Left lung (tissue), 10 donors: Measurements from ENCODE around the gene NME1. TPM values are rescaled to one million over a fixed set of nuclear protein-coding genes. Genes with fewer than 3 reads are reported as not detected.
A peak's percentile ranks its signal among the peaks of the same experiment; 100 is the strongest.
"Not testable (repeated sequence)": the region's sequence is repeated elsewhere in the genome, so short reads cannot be mapped to it uniquely, and the experiment has no call there.

Experiments used
- ATAC-seq: fragments of 200-7000 bp; cut with Tn5 transposase; one replicate; pipeline ENCODE4 v1.9.1; 2020; ENCODE audit warnings: moderate library complexity
- DNase-seq, 4 donors: peaks; one replicate each; pipeline ENCODE4 v3.0.0-alpha.2; 2013 to 2020
- H3K27ac ChIP-seq, 2 donors: fragments of 200-600 bp; sonication (generic) in 1 of 2; one replicate each; pipeline versions ENCODE4 v1.5.0 to v1.8.0; 2020 to 2021
- H3K27me3 ChIP-seq, 2 donors: fragments of 200-600 bp; sonication (generic) in 1 of 2; one replicate each; pipeline versions ENCODE4 v1.5.0 to v1.8.0; 2020 to 2021
- H3K36me3 ChIP-seq, 2 donors: fragments of 200-600 bp; sonication (generic) in 1 of 2; one replicate each; pipeline versions ENCODE4 v1.5.0 to v1.8.0; 2020 to 2021
- H3K4me1 ChIP-seq, 2 donors: fragments of 200-600 bp; one replicate each; pipeline ENCODE4 v1.8.0; 2021
- H3K4me3 ChIP-seq, 2 donors: fragments of 200-600 bp; sonication (generic) in 1 of 2; one replicate each; pipeline versions ENCODE4 v1.5.0 to v1.8.0; 2020 to 2021; ENCODE audit warnings: mild to moderate bottlenecking in 1 of 2
- H3K9me3 ChIP-seq, 2 donors: fragments of 200-600 bp; sonication (generic) in 1 of 2; one replicate each; pipeline versions ENCODE4 v1.5.0 to v1.8.0; 2020 to 2021
- intact Hi-C, 2 donors: fragments of 100-400 bp; cut with DNase I; formaldehyde crosslinking; loops; one replicate each; pipeline versions ENCODE4 v1.11.2 to v1.14.2; 2022
- polyA plus RNA-seq, 6 donors: library from polyadenylated mRNA; unstranded; fragments of 120-200 nt; gene quantifications; one replicate each; pipeline ENCODE4 v1.2.1, GENCODE V29; 2013; ENCODE audit not compliant: insufficient read length in 6 of 6
- total RNA-seq, 2 donors: library from RNA; stranded (reverse); fragmentation: NEBNext Ultra II Directional; extraction: Animal tissue kit (Norgen Biotek cat#: 25700); gene quantifications; one replicate each; pipeline ENCODE4 v1.2.1, GENCODE V29; 2021
- TF ChIP-seq, protein P1 (sequence below), 2 donors: fragments of 200-600 bp; sonication (generic) in 1 of 2; IDR thresholded peaks; one replicate each; pipeline versions ENCODE4 v1.5.0 to v1.8.0; 2021; ENCODE audit warnings: antibody characterized with exemption in 2 of 2
- donor health status: DM: no; HTN: yes; CAD: no.
- donor health status: DM: no; HTN: no; CAD: no.

NME1 gene
- total and polyA plus RNA-seq, 8 donors: 47.7 to 131 (median 59.1) TPM

DNA sequence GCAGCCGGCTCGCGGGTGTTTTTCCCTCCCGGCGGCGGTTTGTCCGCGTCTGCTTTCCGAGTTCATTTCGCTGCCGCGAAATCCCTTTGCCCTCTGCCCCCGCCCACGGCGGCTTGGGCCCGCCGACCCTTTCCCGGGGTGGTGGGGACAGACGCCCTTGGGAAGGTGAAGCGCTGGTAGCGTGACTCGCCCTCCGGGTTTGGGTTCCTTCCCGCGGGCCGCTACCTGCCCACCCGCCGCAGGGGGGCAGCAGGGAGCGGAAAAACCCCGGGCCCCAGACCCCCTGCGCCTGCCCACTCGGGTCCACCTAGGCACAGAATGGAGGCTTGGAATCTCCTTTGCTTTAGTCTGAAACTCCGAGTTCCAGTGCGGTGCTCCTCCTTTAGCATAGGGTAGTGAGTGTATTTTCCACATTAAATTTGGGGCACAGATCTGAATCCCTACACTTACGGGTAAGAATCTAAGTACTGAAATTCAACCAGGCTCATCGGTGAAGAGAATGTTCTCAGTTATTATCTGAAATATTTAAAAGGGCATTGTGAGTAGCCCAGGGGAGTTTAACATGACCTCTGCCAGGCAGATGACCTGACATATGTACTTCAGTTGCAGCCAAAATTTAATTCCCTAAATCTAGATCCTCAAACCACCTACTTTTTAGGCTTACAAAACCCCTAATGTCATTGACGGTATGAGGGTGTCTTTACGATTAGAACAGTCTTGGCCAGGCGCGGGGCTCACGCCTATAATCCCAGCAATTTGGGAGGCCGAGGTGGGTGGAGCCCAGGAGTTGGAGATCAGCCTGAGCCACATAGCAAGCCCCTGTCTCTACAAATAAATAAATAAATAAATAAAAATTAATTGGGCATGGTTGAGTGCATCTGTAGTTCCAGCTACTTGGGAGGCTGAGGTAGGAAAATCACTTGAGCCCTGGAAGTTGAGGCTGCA lies 13.9 kb downstream of the NME1 start:
- TF ChIP-seq, protein P1, sequence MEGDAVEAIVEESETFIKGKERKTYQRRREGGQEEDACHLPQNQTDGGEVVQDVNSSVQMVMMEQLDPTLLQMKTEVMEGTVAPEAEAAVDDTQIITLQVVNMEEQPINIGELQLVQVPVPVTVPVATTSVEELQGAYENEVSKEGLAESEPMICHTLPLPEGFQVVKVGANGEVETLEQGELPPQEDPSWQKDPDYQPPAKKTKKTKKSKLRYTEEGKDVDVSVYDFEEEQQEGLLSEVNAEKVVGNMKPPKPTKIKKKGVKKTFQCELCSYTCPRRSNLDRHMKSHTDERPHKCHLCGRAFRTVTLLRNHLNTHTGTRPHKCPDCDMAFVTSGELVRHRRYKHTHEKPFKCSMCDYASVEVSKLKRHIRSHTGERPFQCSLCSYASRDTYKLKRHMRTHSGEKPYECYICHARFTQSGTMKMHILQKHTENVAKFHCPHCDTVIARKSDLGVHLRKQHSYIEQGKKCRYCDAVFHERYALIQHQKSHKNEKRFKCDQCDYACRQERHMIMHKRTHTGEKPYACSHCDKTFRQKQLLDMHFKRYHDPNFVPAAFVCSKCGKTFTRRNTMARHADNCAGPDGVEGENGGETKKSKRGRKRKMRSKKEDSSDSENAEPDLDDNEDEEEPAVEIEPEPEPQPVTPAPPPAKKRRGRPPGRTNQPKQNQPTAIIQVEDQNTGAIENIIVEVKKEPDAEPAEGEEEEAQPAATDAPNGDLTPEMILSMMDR (IDR thresholded peaks at IDR 0.05): peak; percentile 73 to 77
- ATAC-seq (peak; percentile 59), DNase-seq (peak in 3 of 4 donors; percentile 48 to 89 (median 62))
- H3K27ac ChIP-seq: peak overlapping the region; percentile 88 to 95
- H3K9me3 ChIP-seq: no peaks in the 10 kb centered on the region
- H3K36me3 ChIP-seq: peaks cover 0 to 49% of the 10 kb centered on the region in 2 donors
- intact Hi-C loops: no loop called here
- H3K4me3 ChIP-seq: peak overlapping the region; percentile 84 to 97
- H3K27me3 ChIP-seq: no peaks in the 10 kb centered on the region
- H3K4me1 ChIP-seq: peaks cover 0 to 28% of the 10 kb centered on the region in 2 donors

DNA sequence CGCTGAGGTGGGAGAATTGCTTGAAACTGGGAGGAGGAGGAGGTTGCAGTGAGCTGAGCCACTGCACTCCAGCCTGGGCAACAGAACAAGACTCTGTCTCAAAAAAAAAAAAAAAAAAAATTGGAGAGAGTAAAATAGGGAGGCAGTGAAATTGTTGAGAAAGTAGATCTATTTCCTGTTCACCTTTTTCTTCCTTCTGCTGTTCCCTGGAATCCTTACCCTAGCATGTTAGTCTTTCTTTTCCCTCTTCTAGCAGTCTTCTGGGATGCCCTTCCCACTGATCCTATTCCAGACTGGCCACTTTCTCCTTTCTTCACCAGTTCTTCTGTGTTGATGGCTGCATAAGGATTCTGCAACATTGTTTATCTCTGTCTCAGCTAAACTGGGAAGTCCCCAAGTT lies 16.0 kb downstream of the NME1 start:
- Histone ChIP-seq H3K27ac (no peak overlapping the region), H3K36me3 (peaks cover 0 to 49% of the 10 kb centered on the region in 2 donors), H3K9me3 (no peaks in the 10 kb centered on the region), H3K27me3 (no peaks in the 10 kb centered on the region), H3K4me1 (peaks cover 0 to 28% of the 10 kb centered on the region in 2 donors), H3K4me3 (no peak overlapping the region)
- intact Hi-C loops: no loop called here
- no peak for ATAC-seq
- no peak for DNase-seq
- TF ChIP-seq, protein P1 (IDR thresholded peaks at IDR 0.05): no peak

DNA sequence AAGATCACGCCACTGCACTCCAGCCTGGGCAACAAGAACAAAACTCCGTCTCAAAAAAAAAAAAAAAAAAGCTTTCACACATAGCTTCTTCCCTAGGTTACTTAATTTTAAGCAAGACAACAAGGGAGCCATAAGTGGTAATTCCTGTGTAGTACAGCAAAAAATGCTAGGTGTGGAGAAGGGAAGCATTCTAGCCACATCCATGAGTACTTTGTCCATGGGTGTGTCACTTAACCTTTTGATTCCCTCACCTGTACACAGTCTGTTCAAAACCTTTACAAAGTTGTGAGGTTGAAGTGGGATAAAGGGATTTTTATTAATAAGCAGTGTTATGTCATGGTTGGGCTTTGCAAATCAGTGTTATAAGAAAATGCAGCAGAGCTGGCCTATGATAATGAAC lies 17.4 kb downstream of the NME1 start:
- intact Hi-C loops: no loop called here
- no peak for DNase-seq
- TF ChIP-seq, protein P1 (IDR thresholded peaks at IDR 0.05): no peak
- Histone ChIP-seq H3K27ac (no peak overlapping the region), H3K27me3 (no peaks in the 10 kb centered on the region), H3K9me3 (no peaks in the 10 kb centered on the region), H3K36me3 (peaks cover 0 to 60% of the 10 kb centered on the region in 2 donors), H3K4me3 (no peak overlapping the region), H3K4me1 (peaks cover 0 to 20% of the 10 kb centered on the region in 2 donors)
- ATAC-seq: no peak

DNA sequence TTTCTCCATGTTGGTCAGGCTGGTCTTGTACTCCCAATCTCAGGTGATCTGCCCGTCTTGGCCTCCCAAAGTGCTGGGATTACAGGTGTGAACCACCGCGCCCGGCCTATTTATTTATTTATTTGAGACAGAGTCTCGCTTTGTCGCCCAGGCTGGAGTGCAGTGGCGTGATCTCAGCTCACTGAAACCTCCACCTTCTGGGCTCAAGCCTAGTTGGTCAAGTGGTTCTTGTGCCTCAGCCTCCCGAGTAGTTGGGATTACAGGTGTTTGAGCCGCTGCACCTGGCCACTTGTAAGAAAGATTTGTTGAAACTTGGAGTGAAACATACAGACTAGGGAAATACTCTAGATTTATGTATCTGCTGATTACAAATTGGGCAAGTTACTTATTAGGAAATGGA lies 18.7 kb downstream of the NME1 start:
- H3K27me3 ChIP-seq, H3K9me3 ChIP-seq, H3K4me3 ChIP-seq, intact Hi-C loops, DNase-seq, H3K27ac ChIP-seq, ATAC-seq: not testable (repeated sequence)
- Histone ChIP-seq H3K36me3 (peaks cover 0 to 62% of the 10 kb centered on the region in 2 donors), H3K4me1 (peaks cover 0 to 17% of the 10 kb centered on the region in 2 donors)

DNA sequence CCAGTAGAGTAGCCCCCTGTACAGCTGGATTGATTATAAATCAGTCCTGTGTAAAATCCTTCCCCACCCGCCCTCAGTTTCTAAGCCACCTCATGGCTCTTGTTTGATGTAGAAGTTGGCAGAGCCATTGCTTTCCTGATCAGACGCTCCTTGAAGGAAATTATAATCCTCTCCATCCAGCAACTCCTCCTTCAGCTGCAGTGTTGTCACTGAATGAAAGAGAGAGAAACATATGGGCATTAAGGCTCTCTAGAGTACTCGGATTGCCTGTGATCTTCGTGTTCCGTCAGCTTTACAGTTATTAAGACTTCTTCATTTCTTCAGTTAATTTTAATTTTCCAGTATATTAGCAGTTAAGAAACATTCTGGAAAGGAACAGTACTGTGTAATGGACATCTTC lies 27.1 kb downstream of the NME1 start:
- TF ChIP-seq, protein P1 (IDR thresholded peaks at IDR 0.05): no peak
- Histone ChIP-seq H3K9me3 (no peaks in the 10 kb centered on the region), H3K4me1 (no peaks in the 10 kb centered on the region), H3K36me3 (peaks cover 0 to 50% of the 10 kb centered on the region in 2 donors), H3K27ac (no peak overlapping the region), H3K27me3 (no peaks in the 10 kb centered on the region), H3K4me3 (no peak overlapping the region)
- DNase-seq (no peak), ATAC-seq (no peak)
- intact Hi-C loops: no loop called here
